CD14-positive monocyte (primary cell): Measurements from ENCODE around the gene CEBPG. TPM values are rescaled to one million over a fixed set of nuclear protein-coding genes. Genes with fewer than 3 reads are reported as not detected.

Experiments
- DNase-seq, 3 donors: peaks; one replicate each; pipeline ENCODE4 v3.0.0-alpha.2; 2011 to 2022
- H2AFZ ChIP-seq: 2 replicates; pipeline ENCODE4 v1.6.0; 2012; ENCODE audit warnings: mild to moderate bottlenecking, low read depth, low read length, inconsistent platforms; ENCODE audit not compliant: insufficient read depth, poor library complexity, severe bottlenecking
- H3K27ac ChIP-seq, 2 donors: 1 replicate in 1 of 2; 2 replicates in 1 of 2; pipeline ENCODE4 v1.5.1; 2012 to 2013; ENCODE audit warnings: low read length in 2 of 2, control low read depth in 1 of 2, inconsistent platforms in 1 of 2, low read depth in 1 of 2, mild to moderate bottlenecking in 1 of 2
- H3K27me3 ChIP-seq, 2 donors: one replicate each; pipeline versions ENCODE4 v1.6.0 to v1.6.1; 2011 to 2013; ENCODE audit warnings: low read length in 2 of 2; ENCODE audit not compliant: control insufficient read depth in 2 of 2, insufficient read depth in 2 of 2
- H3K36me3 ChIP-seq, 2 donors: replicated peaks in 1 of 2; 1 replicate in 1 of 2; 2 replicates in 1 of 2; pipeline versions ENCODE4 v1.5.1 to v1.6.1; 2012 to 2013; ENCODE audit warnings: low read length in 2 of 2, control low read depth in 1 of 2, inconsistent platforms in 1 of 2, mild to moderate bottlenecking in 1 of 2; ENCODE audit not compliant: insufficient read depth in 2 of 2, control insufficient read depth in 1 of 2
- H3K4me1 ChIP-seq, 2 donors: 1 replicate in 1 of 2; 2 replicates in 1 of 2; pipeline versions ENCODE4 v1.5.1 to v1.6.1; 2012 to 2013; ENCODE audit warnings: low read length in 2 of 2, control low read depth in 1 of 2, inconsistent platforms in 1 of 2, mild to moderate bottlenecking in 1 of 2, moderate library complexity in 1 of 2; ENCODE audit not compliant: insufficient read depth in 2 of 2, control insufficient read depth in 1 of 2
- H3K4me2 ChIP-seq: replicated peaks from 2 replicates; pipeline ENCODE3; 2012; ENCODE audit warnings: low read length, moderate library complexity, mild to moderate bottlenecking; ENCODE audit not compliant: poor library complexity, severe bottlenecking; ENCODE audit errors: extremely low read depth
- H3K4me3 ChIP-seq, 3 experiments: fragments of 200-600 bp in 1 of 3; sonication (generic) in 1 of 3; replicated peaks in 1 of 3; 1 replicate in 2 of 3; 2 replicates in 1 of 3; pipeline ENCODE4 v1.5.1; 2011 to 2013; ENCODE audit warnings: low read length in 3 of 3, mild to moderate bottlenecking in 3 of 3, control low read depth in 2 of 3, low read depth in 2 of 3, inconsistent platforms in 1 of 3, moderate library complexity in 1 of 3
- H3K79me2 ChIP-seq: 2 replicates; pipeline ENCODE4 v1.6.0; 2012; ENCODE audit warnings: mild to moderate bottlenecking, control low read depth, inconsistent platforms, low read length, moderate library complexity; ENCODE audit not compliant: insufficient read depth
- H3K9ac ChIP-seq: 2 replicates; pipeline ENCODE4 v1.6.0; 2017; ENCODE audit warnings: low read length, mild to moderate bottlenecking; ENCODE audit not compliant: insufficient read depth, poor library complexity, severe bottlenecking
- H3K9me3 ChIP-seq, 2 donors: replicated peaks in 1 of 2; 1 replicate in 1 of 2; 2 replicates in 1 of 2; pipeline versions ENCODE4 v1.5.1 to v1.6.1; 2012 to 2013; ENCODE audit warnings: low read length in 2 of 2, control low read depth in 1 of 2; ENCODE audit not compliant: control insufficient read depth in 1 of 2, insufficient read depth in 1 of 2
- H4K20me1 ChIP-seq: 2 replicates; pipeline ENCODE4 v1.6.0; 2012; ENCODE audit warnings: mild to moderate bottlenecking, low read length, control low read depth, moderate library complexity; ENCODE audit not compliant: insufficient read depth
- H3K27ac Mint-ChIP-seq, 7 donors: one replicate each; pipeline ENCODE4 v1.8.0; 2020; ENCODE audit warnings: mild to moderate bottlenecking in 7 of 7, mixed read lengths in 7 of 7, moderate library complexity in 6 of 7, inconsistent platforms in 2 of 7
- H3K27me3 Mint-ChIP-seq, 3 donors: one replicate each; pipeline ENCODE4 v1.8.0; 2021 to 2022; ENCODE audit warnings: low read depth in 3 of 3, mild to moderate bottlenecking in 3 of 3, mixed read lengths in 3 of 3, moderate library complexity in 3 of 3, inconsistent platforms in 1 of 3
- H3K36me3 Mint-ChIP-seq, 2 donors: one replicate each; pipeline ENCODE4 v1.8.0; 2020; ENCODE audit warnings: mixed read lengths in 2 of 2, inconsistent platforms in 1 of 2, mild to moderate bottlenecking in 1 of 2
- H3K4me1 Mint-ChIP-seq: one replicate; pipeline ENCODE4 v1.8.0; 2020; ENCODE audit warnings: mild to moderate bottlenecking, mixed read lengths
- H3K4me3 Mint-ChIP-seq, 2 donors: one replicate each; pipeline ENCODE4 v1.8.0; 2020; ENCODE audit warnings: mild to moderate bottlenecking in 2 of 2, mixed read lengths in 2 of 2, moderate library complexity in 1 of 2
- H3K9me3 Mint-ChIP-seq, 7 donors: one replicate each; pipeline ENCODE4 v1.8.0; 2020 to 2022; ENCODE audit warnings: mixed read lengths in 7 of 7, mild to moderate bottlenecking in 6 of 7, moderate library complexity in 6 of 7, inconsistent platforms in 2 of 7
- WGBS: methylation state at CpG from one replicate; pipeline ENCODE4 v1.1.5; 2013; ENCODE audit warnings: missing lambda C conversion rate; ENCODE audit not compliant: insufficient coverage; 5-methylcytosine and 5-hydroxymethylcytosine counted together
- intact Hi-C, 2 donors: fragments of 100-400 bp; cut with micrococcal nuclease; formaldehyde crosslinking; loops; one replicate each; pipeline versions ENCODE4 v1.15.0 to v1.15.1; 2023
- polyA plus RNA-seq, 3 donors: library from polyadenylated mRNA; depleted of rRNA in 1 of 3; unstranded in 2 of 3; stranded (reverse) in 1 of 3; fragments of 300-500 nt in 2 of 3; fragments of >200 nt in 1 of 3; fragmentation: Illumina TruSeq in 2 of 3; gene quantifications; 1 replicate in 2 of 3; 2 replicates in 1 of 3; pipeline ENCODE4 v1.2.3, GENCODE V29; 2012 to 2021
- TF ChIP-seq, protein P1 (sequence below): fragments of 200-600 bp; IDR thresholded peaks from one replicate; pipeline ENCODE4 v1.8.0; 2022; ENCODE audit warnings: antibody characterized with exemption, mild to moderate bottlenecking

Gene CEBPG
- polyA plus RNA-seq, 3 donors = 16.8 to 18.3 (median 17.8) TPM

DNA sequence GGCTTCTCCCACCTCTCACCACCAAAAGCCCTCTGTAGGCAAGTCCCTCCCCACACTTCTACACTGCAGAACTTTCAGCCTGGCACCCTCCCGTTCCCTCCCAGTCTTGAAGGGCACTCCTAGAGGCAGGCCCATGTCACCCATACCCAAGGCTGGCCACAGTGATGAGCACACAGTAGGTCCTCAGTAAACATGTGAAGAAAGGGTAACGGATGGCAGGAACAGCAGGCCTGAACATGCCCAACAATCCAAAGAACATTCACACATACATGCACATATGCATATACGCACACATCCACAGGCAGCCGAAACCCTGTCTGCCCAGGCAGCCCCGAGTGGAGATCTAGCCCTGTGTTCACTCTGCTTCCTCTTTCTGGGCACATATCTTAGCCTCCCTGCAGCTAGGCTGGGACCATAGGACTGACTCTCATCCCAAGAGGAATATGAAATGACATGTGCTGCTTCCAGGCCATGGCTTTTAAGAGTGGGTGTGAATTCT is 55.2 kb downstream of the CEBPG start:
- intact Hi-C loops = no loop called here
- Mint-ChIP-seq H3K27ac (no peak overlapping the region), H3K36me3 (no peaks in the 10 kb centered on the region), H3K4me1 (peaks cover 4% of the 10 kb centered on the region), H3K4me3 (no peak overlapping the region), H3K27me3 (peaks cover 3 to 8% (median 4%) of the 10 kb centered on the region in 3 donors), H3K9me3 (peaks cover 0 to 1% (median 0%) of the 10 kb centered on the region in 7 donors)
- no peak overlapping the region for H2AFZ ChIP-seq
- 100% methylated on average over 3 of the region's 5 CpGs for WGBS
- TF ChIP-seq, protein P1, sequence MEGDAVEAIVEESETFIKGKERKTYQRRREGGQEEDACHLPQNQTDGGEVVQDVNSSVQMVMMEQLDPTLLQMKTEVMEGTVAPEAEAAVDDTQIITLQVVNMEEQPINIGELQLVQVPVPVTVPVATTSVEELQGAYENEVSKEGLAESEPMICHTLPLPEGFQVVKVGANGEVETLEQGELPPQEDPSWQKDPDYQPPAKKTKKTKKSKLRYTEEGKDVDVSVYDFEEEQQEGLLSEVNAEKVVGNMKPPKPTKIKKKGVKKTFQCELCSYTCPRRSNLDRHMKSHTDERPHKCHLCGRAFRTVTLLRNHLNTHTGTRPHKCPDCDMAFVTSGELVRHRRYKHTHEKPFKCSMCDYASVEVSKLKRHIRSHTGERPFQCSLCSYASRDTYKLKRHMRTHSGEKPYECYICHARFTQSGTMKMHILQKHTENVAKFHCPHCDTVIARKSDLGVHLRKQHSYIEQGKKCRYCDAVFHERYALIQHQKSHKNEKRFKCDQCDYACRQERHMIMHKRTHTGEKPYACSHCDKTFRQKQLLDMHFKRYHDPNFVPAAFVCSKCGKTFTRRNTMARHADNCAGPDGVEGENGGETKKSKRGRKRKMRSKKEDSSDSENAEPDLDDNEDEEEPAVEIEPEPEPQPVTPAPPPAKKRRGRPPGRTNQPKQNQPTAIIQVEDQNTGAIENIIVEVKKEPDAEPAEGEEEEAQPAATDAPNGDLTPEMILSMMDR = no peak
- no peak overlapping the region for H3K27ac ChIP-seq
- no peaks in the 10 kb centered on the region for H3K36me3 ChIP-seq
- no peak overlapping the region for H3K9ac ChIP-seq
- no peak overlapping the region for H3K4me3 ChIP-seq
- no peaks in the 10 kb centered on the region for H4K20me1 ChIP-seq
- H3K79me2 ChIP-seq = no peaks in the 10 kb centered on the region
- DNase-seq = no peak
- no peaks in the 10 kb centered on the region for H3K27me3 ChIP-seq
- H3K4me1 ChIP-seq = no peaks in the 10 kb centered on the region
- H3K9me3 ChIP-seq = no peaks in the 10 kb centered on the region
- H3K4me2 ChIP-seq = no peak overlapping the region

DNA sequence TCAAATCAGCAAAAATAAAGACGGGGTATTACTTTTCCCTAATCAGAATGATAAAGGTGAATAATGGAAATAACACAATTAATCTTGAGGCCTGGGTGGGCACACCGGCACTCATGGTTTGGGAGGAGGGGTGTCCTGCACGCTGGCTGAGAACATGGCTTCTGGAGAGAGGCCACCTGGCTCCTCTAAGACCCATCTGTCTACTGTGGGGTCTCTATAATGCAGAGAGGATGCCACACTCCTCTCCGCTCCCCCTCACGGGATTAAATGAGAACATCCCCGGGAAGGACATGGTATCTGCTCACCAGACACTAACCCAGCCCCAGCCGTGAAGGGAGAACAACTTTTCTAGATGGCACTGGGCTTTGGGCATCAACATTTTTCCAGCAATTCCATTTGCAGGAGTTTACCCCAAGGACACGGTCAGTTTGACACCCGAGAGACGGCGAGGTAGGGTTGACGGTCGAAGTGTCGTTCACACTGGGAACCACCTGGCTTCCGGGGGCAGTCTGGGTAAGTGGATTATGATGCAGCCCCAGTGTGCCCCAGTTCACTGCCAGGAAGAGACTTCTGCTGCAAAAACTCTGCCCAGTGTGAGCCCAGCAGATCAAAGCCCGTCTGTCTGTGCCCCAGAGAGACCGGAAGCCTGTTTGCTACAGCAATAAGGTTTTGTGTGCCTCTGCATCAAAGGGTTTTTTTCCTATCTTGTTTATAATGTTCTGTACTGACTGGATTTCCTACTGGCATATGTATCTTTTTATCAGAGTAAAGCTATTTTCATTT is 56.6 kb downstream of the CEBPG start:
- Histone ChIP-seq H3K4me1 (no peaks in the 10 kb centered on the region), H3K27ac (no peak overlapping the region), H4K20me1 (no peaks in the 10 kb centered on the region), H3K9me3 (no peaks in the 10 kb centered on the region), H2AFZ (no peak overlapping the region), H3K4me2 (no peak overlapping the region), H3K27me3 (no peaks in the 10 kb centered on the region), H3K36me3 (no peaks in the 10 kb centered on the region), H3K9ac (no peak overlapping the region), H3K79me2 (no peaks in the 10 kb centered on the region), H3K4me3 (no peak overlapping the region)
- WGBS = 81% methylated on average over 11 of the region's 17 CpGs
- intact Hi-C loops = loop anchor here in 1 of 2 donors (2.0 kb wide), 1 partner anchor 341 kb away; no protein-coding TSS in a partner anchor
- no peak for DNase-seq
- TF ChIP-seq, protein P1 = no peak
- Mint-ChIP-seq H3K27me3 (peaks cover 3 to 6% (median 4%) of the 10 kb centered on the region in 3 donors), H3K4me1 (peaks cover 4% of the 10 kb centered on the region), H3K4me3 (no peak overlapping the region), H3K36me3 (no peaks in the 10 kb centered on the region), H3K9me3 (peaks cover 0 to 3% (median 0%) of the 10 kb centered on the region in 7 donors), H3K27ac (no peak overlapping the region)
